GM10266 (cell line): ENCODE results near the gene VWA3B.
A peak's percentile ranks its signal among the peaks of the same experiment; 100 is the strongest.
"Not testable (repeated sequence)": the region's sequence is repeated elsewhere in the genome, so short reads cannot be mapped to it uniquely, and the experiment has no call there.

Source experiments
- DNase-seq: peaks from one replicate; pipeline ENCODE4 v3.0.0; 2012; ENCODE audit errors: extremely low spot score
- TF ChIP-seq, protein P1 (sequence below): IDR thresholded peaks from 2 replicates; pipeline ENCODE4 v1.5.1; 2012; ENCODE audit warnings: mild to moderate bottlenecking, low read depth; ENCODE audit not compliant: control insufficient read depth, insufficient read depth; ENCODE audit errors: missing control alignments

Gene VWA3B

DNA sequence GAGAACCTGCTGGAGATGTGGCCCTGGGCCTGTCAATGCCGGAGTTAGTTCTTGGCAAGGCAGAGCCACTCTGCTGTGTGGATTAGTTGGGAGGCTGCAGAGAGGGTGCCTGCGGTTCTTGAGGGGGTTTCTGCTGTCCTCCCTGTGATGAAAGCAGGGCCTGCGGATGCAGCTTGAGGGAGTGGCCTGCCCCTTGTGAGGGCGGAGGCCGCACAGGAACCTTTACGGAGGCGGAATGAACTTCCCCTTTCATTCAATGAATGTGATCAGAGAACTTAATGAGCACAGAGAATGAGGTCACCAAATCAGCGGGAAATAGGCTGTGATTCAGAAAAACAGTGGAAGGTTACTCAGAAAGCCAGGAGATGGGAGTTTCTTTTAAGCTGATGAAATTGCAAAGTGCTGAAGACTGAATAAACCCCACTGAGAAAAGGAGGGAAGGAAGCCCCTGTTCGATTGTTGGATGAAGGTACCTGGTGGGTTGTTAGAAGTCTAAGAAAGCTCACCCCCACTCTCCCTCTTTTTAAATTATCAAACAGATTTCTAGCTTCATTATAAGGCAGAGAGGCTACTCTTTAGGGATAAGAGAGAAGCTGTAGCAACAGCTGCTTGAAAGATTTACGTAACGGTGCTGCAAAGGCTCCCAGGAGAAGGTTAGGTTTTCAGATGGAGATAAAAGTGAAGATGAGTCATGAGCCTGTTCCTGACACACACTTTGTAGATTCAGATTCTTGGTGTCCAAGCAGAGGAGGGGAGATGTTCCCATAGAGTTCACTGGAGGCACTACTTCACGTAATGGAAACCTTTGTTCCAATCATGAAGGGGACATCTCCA is 47.4 kb downstream of the VWA3B start:
- TF ChIP-seq, protein P1, sequence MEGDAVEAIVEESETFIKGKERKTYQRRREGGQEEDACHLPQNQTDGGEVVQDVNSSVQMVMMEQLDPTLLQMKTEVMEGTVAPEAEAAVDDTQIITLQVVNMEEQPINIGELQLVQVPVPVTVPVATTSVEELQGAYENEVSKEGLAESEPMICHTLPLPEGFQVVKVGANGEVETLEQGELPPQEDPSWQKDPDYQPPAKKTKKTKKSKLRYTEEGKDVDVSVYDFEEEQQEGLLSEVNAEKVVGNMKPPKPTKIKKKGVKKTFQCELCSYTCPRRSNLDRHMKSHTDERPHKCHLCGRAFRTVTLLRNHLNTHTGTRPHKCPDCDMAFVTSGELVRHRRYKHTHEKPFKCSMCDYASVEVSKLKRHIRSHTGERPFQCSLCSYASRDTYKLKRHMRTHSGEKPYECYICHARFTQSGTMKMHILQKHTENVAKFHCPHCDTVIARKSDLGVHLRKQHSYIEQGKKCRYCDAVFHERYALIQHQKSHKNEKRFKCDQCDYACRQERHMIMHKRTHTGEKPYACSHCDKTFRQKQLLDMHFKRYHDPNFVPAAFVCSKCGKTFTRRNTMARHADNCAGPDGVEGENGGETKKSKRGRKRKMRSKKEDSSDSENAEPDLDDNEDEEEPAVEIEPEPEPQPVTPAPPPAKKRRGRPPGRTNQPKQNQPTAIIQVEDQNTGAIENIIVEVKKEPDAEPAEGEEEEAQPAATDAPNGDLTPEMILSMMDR = no peak
- DNase-seq = peak; percentile 88

DNA sequence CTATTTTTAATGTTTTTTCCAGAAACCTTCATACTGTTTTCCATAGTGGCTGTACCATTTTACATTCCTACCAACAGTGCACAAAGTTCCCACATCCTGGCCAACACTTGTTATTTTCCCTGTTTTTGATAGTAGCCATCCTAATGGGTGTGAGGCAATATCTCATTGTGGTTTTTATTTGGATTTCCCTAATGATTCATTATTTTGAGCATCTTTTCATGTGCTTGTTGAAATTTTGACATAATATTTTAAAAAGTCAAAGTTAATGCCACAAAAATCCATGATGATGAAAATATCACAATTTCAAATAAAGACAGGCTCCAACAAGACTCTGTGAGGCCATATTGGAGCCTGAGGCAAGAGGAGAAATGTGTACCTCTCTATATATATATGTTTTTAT is 50.2 kb downstream of the VWA3B start:
- TF ChIP-seq, protein P1 = no peak
- no peak for DNase-seq

DNA sequence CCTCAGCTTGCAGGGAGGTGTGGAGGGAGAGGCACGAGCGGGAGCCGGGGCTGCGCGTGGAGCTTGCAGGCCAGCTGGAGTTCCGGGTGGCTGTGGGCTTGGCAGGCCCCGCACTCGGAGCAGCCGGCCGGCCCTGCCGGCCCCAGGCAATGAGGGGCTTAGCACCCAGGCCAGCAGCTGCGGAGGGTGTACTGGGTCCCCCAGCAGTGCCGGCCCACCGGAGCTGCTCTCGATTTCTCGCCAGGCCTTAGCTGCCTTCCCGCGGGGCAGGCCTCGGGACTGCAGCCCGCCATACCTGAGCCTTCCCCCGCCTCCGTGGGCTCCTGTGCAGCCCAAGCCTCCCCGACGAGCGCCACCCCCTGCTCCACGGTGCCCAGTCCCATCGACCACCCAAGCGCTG is 52.0 kb downstream of the VWA3B start:
- DNase-seq = not testable (repeated sequence)

DNA sequence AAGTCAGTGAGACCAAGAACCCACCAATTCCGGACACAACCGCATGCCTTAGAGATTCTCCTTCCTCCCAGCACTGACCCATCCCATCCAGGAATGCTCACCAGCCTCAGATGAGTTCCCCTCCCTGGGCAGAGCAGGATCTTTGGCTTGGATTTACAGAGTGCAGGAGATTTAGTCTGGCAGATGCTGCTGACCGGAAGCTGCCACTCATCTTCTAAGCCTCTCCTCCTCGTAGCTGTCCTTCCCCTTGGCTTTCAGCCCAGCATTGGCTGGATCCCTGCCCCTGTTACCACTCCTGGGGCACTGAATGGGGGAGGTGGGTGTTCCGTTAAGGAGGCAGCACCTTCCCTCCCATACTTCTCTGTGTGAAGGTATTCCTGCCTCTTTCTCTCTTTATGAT is 53.2 kb downstream of the VWA3B start:
- DNase-seq = no peak
- TF ChIP-seq, protein P1 = no peak

DNA sequence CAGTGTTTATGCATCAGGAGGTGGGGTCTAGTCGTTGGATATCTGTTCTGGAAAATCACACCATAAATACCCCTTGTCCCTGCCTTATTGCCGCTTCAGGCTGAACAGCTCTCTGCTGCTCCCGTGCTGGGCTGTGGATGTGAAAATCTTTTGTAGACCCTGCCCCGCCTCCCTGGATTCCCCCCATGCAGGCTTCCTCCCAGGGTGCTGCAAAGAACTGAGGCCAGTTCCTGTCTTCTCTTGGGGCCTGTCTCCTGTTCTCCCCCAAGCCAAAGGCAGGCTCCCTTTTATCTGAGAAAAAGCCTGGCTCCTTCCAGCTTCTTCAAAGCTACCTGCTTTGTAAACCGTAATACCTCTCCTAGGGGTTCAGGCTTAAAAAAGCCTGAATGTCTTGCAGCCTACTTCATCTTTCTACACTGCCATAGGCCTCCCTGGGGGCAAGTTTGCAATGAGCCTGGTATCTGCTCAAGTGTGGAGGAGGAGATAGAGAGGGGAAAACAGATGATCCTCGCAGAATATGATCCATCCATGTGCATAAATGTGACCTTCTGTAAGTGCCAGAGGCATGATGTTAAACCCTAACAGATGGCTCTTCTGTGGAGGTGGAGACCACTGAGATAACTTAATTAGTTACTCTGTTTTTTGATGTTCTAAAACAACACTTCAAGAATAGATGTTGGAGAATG is 55.3 kb downstream of the VWA3B start:
- TF ChIP-seq, protein P1 = no peak
- DNase-seq = no peak

DNA sequence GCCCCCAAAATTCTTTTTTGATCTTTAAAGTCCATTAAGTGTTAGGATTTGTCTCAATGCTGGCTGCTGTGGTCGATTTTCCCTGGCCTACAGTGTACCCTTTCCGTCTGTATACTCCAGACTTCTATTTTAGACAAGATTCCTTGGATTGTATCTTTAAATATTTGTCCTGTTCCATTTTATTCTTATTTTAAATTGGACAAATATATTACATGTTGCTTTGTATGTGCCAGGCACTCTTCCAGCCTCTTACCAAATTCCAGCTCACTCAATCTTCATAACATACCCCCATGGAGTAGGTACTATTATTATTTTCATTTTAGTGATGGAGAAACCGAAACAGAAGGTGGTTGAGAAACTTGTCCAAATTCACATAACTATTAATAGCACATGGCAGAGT is 58.1 kb downstream of the VWA3B start:
- TF ChIP-seq, protein P1 = no peak
- no peak for DNase-seq

DNA sequence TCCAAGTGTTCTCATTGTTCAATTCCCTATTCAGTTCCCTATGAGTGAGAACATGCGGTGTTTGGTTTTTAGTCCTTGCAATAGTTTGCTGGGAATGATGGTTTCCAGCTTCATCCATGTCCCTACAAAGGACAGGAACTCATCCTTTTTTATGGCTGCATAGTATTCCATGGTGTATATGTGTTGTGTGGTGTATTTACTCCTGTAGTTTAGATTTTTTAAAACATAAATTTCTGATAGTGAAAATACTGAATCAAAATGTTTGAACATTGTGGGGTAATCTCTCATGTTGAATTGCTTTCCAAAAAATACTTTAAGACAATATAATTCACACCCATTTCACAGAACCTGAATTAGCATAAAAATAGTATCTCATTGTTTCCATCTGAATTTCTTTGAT is 60.9 kb downstream of the VWA3B start:
- not testable (repeated sequence) for DNase-seq

DNA sequence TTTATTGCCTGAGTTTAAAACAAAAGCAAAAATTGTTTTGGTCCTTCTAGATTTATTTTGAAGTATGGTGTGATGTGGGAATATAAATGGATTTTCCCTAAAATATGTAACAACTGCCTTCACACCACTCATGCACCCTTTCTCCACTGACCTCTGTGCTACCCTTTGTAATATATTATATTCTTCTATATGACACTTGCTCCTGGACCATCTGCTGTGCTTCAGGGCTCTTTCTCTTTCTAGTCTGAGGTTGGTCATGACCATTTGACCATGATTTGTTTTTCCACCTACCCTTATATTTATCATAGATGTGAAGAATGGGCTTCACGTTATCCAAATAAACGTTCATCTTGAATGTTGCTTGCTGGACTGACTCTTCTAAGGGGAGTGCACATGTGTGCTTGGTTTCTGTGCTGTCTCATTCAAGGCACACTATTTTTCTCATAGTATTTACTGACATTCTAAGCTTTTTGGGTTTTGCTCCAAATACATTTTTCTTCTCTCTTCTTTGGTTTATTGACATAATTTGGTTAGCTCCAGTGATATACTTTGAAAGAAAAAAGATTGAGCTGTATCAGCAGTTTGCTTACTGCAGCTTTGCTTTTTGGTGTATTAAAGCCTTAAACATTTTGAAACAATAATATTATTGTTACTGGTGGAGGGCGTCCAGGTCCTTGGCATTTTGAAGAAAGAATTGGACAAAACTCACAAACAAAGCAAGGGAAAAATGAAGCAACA is 61.8 kb downstream of the VWA3B start:
- no peak for DNase-seq
- TF ChIP-seq, protein P1 = no peak
